ENCODE results near the gene GPRASP3. TPM values are rescaled to one million over a fixed set of nuclear protein-coding genes. Genes with fewer than 3 reads are reported as not detected.
A peak's percentile ranks its signal among the peaks of the same experiment; 100 is the strongest.

GPRASP3 gene
- polyA plus RNA-seq, 3 donors, result 18.1 to 18.9 (median 18.5) TPM

GRCh38 chrX:102728646-102729045 is 8.1 kb downstream of the GPRASP3 start:
- no peak for DNase-seq (ENCODE audit: extremely low read depth in 1 of 11, low read depth in 9 of 11, low spot score in 4 of 11)

- no peak for DNase-seq (ENCODE audit: extremely low read depth in 1 of 11, low read depth in 9 of 11, low spot score in 4 of 11)
Measured at GRCh38 chrX:102739657-102740056, 19.1 kb downstream of the GPRASP3 start.

- DNase-seq (ENCODE audit: extremely low read depth in 1 of 11, low read depth in 9 of 11, low spot score in 4 of 11), result no peak
Measured at GRCh38 chrX:102744307-102744706, 23.8 kb downstream of the GPRASP3 start.

- DNase-seq (ENCODE audit: extremely low read depth in 1 of 11, low read depth in 9 of 11, low spot score in 4 of 11), result no peak
Measured at GRCh38 chrX:102745513-102745856, 24.9 kb downstream of the GPRASP3 start.

DNA sequence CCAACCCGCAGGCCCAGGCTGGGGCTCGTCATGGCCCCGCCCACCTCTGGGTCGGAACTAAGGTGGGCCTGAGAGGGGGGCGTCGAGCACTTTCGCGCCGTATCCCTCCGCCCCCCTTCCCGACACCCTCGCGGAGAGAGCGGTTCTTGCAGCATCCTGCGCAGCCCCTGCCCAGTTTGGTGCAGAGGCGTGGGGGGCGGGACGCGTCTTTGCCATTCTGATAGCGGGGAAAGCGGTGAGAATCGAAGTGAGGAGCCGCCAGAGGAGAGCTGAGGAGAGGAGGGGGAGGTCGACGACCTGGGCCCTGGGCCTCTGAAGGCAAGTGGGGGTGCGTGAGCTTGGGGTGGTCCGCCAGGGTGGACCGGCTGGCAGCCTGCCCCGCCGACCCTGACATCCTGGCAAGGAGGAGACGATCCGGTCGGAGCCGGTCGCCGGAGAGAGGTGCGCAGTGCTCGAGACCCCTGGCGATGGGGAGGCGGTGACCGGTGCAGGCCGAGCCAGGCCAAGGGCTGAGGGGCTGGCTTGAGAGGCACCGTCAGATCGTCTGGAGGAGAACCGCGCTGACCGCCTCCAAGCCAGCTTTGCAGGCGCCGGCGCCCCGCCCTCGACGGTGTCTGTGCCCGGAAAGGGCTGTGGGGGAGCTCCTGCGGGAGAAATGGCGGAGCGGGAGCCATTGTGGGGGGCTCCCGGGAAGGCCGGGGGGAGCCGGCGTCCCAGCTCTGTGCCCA is 25.5 kb downstream of the GPRASP3 start:
- DNase-seq (ENCODE audit: extremely low read depth in 1 of 11, low read depth in 9 of 11, low spot score in 4 of 11), result peak in 7 of 11 donors; percentile 24 to 38 (median 33)

DNA sequence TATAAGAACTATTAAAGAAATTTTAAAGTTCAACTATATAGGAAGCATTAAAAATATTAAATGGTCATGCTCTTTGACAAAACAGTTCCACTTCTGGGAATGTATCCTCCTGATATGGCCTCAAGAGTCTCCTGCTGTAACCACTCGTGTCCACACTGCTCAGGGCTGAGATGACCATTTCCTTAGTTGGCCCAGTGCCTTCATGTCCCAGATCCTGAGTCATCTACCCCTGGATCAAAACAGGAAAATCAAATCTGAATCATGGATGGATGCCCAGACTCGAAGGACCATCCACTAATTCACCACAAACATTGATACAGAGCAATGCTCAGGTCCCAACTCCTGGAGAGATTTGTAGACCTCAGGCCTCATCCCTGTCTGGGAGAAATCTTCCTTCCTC is 44.7 kb downstream of the GPRASP3 start:
- no peak for DNase-seq (ENCODE audit: extremely low read depth in 1 of 11, low read depth in 9 of 11, low spot score in 4 of 11)

GRCh38 chrX:102765809-102766208 is 45.3 kb downstream of the GPRASP3 start:
- DNase-seq (ENCODE audit: extremely low read depth in 1 of 11, low read depth in 9 of 11, low spot score in 4 of 11), result no peak

DNA sequence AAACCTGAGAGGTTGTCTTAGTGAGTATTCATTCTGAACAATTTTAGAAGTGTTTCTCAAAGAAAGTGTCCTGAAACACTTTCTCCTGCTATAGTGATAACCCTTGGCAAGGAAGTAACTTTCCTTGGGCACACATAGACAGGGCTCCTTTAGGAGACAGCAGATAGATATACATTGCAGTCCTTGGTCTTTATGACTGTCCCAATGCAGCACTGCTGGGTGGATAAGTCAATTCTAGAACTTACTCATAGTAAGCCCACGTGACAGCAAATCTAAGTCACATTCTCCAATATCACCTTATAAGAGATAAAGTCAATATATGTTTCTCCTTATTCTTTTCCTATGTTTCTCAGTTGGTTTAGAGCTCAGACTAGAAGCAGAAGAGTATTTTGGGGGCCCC is 46.7 kb downstream of the GPRASP3 start:
- no peak for DNase-seq (ENCODE audit: extremely low read depth in 1 of 11, low read depth in 9 of 11, low spot score in 4 of 11)

DNA sequence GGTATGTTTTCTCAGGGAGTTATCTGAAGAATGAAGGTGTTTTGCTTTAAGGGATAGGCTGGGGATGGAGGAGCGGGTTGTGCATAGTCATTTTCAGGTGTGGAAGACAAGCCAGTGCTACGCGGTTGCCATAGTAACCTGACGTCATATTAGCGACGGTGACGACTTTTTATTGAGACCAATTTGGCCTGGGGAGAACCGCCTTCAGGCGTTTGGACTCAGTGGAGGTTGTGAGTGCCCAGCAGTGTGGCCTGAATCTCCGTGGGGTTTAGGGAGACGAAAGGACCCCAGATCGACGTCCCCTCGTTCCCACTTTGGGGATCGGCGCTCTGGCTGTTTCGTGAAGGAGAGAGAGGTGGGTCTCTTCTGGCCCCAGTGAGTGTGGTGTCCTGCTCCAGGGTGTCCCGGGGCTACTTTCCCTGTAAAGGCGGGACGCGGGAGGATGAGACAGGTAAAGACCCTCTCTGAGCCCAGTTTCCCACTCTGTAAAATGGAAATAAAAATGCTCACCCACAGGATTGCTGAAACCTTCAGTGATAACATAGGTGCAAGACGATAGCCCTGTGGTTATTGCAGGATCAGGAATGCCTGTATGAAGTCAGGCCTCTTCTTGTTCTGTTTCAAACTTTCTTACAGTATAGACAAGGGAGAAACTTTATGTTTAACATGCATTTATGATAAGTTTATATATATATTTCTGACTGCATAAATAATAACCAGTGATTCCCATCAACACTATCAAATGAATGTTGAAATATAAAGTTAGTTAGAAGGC is 48.6 kb downstream of the GPRASP3 start:
- peak; percentile 73 to 90 (median 87) for DNase-seq (ENCODE audit: extremely low read depth in 1 of 11, low read depth in 9 of 11, low spot score in 4 of 11)

Other genes starting within 250 kb of the GPRASP3 start
- gene TCP11X2, start 248.9 kb upstream of the GPRASP3 start, polyA plus RNA-seq (ENCODE audit: insufficient read length in 3 of 3), result 1 to 10 TPM in 2 of 3 donors, under 1 TPM in 1; 0.87 to 2.2 (median 1.5) TPM
- gene TMSB15A, start 204.0 kb upstream of the GPRASP3 start, polyA plus RNA-seq (ENCODE audit: insufficient read length in 3 of 3), result 10 to 100 TPM; 46.8 to 81.2 (median 78.0) TPM
- 10 to 100 TPM; 13.7 to 17.3 (median 16.5) TPM for gene ARMCX5, start 121.2 kb upstream of the GPRASP3 start, polyA plus RNA-seq (ENCODE audit: insufficient read length in 3 of 3)
- gene GPRASP1, start 69.3 kb upstream of the GPRASP3 start, polyA plus RNA-seq (ENCODE audit: insufficient read length in 3 of 3), result 10 to 100 TPM; 13.1 to 19.0 (median 13.7) TPM
- gene GPRASP2, start 8.3 kb upstream of the GPRASP3 start, polyA plus RNA-seq (ENCODE audit: insufficient read length in 3 of 3), result 10 to 100 TPM; 38.7 to 41.5 (median 40.6) TPM
- under 1 TPM in 1 of 3 donors, not detected in 2; 0.27 TPM for gene RAB40AL, start 216.5 kb downstream of the GPRASP3 start, polyA plus RNA-seq (ENCODE audit: insufficient read length in 3 of 3)

Measured in renal cortex interstitium (tissue), 11 donors.